ENCODE results near the gene TEK.

Gene TEK

DNA sequence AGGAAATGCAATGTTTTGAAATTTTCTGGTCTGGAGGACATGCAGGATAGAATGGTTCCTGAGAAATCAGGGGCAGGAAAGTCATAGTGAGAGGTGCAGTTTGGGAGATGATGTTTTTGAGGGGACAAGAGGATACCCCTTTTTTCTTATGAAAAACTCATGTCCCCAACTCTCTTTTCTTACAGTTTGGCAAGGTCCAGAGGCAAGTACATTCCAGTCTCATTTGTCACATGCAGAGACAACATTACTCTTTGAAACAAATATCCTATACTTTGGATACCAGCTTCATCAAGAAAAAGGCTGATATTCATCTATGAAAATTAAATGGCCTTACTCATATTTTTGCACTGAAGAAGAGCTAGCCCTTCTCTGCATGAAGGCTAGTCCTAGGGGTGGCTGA lies 139.7 kb downstream of the TEK start:
- no peak for DNase-seq

DNA sequence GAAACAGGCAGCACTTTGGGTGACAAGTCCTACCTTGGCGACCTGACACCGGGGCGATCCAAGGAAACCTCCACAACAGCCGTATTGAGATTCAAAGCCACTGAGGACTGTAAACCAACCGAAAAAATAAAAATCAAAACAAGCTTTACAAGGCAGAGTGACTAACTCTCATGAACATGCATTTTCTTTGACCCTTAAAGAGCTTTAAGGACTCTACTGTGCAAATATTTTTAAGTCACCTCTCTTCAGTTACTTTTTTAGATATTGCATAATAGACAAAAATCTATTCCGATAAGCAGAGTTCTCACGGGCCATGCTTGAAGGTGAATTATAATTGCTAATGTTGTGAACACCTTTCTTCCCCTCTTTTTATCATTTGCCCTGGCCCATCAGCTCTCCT lies 149.6 kb downstream of the TEK start:
- no peak for DNase-seq

DNA sequence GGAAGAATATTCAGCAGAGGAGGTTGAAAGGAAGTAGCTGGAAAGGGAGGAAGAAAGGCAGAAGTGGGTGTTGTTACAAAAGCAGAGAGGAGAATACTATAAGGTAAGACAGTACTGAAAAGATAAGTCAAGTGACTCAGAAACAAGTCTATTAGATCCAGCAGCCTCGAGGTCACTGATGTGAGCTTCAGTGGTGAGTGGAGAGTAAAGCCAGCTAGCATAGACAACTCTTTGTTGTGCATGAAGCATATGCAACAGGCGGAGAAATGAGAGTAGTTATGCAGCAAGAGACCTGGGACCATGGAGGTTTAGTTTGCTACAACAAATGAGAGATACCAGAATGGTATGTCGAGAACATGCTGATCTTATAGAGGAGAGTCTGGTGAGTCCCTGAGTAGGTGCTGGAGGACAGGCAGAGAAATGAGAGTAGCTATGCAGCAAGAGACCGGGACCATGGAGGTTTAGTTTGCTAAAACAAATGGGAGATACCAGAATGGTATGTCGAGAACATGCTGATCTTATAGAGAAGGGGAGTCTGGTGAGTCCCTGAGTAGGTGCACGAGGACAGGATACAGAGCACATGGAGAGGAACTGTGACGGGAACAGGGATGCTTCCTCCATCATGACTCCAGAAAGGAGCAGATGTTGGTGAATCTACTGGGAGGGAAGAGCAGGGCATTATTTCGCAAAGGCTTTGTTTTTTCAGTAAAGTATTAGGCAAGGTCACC lies 151.9 kb downstream of the TEK start:
- no peak for DNase-seq

DNA sequence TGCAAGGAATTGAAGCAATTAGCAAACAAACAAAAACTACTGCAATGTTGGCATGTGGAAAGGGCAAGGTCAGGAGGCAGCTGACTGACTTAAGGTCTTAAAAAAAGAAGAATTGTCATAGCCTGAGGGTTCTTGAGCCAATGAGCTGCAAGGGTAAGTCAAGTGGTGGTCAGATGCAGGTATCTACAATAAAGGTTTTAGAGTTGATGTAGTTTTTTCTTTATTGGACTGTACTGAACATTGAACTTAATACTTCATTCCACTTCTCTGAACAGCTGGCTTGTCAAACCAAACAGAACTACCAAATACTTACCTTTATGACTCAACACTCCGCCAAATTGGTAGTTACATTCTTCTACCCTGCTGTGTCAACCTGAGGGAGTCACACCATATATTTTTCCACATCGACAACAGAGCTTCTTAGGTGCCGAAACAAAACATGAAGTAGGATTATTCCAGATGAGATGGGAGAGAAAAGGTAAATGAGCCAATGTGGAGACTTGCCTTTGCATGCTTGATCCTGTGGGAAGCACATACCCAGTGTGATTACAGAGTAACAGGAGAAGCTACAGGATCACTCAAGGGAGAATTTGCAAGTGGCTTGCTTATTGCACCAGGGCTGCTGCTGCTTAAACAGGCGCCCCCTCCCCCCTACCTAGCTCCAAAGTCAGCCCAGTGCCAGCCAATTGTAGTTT lies 152.6 kb downstream of the TEK start:
- DNase-seq: no peak

DNA sequence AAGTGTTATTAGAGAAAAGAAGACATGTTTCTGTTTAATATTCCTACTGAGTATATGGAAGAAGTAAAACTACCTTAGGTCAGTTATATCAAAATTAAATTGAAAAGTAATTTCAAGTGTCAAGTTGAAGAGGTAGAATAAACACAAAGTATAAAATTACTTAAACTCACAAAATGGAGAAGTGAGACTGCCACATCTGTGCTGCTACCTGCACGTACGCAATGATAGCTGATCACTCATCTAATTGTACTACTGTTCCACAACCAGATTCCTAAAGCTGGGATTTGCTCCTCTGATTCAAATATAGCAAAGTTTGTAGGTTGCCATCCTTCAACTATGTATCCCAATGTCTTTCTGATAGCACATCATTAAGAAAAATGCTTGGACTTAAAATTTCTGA lies 163.1 kb downstream of the TEK start:
- DNase-seq: no peak

DNA sequence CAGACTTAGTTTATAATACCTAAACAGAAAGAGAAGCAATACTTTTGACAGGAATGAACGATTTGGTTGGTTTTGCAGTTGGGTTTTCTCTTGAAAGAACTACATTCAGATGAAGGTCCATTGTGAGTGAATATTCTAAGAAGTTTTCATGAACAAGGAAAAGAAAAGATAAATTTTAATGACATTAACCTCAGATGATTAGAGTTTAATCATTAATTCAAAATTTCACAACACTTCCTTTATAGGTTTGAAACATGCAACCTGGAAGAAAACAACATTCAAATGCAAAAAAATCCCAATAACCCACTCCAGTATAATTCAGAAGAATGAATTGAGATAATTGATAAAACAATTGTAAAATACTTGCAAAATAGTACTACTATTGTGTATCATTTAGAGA lies 164.2 kb downstream of the TEK start:
- no peak for DNase-seq

DNA sequence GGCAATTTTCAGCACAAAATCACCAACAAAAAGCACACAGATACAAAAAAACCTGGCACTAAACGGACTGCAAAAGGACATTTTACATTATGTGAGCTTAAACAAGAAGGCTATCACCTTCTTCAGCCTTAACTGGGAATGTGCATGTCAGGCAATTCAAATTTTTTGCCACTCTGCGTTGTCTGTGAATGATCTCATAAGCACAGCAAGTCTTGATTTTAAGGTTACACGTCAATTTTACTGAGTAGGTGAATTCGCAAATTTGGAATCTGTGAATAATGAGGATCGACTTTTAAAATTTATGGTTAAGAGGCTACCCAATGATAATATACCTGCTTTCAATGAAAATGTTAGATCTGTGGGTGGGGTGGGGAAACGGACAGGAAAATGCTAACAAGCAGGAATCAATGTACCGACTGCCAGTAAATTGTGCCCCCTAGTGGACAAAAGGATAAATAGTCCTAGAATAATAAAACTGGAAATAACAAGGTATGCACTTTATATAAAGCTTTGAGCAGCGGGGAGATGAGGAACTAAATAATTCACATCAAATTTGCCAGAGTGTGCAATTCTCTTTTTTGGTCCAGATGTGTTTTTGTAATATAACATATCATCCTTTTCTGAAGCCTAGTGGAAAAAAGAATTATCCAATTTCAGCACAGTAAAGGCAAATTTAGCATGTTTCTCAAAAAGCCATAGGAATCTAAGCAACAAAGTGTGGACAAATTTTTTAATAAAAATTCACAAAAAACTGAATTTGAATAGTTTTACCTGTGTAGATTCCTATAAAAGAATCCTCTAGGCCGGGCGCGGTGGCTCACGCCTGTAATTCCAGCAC lies 167.4 kb downstream of the TEK start:
- no peak for DNase-seq

DNA sequence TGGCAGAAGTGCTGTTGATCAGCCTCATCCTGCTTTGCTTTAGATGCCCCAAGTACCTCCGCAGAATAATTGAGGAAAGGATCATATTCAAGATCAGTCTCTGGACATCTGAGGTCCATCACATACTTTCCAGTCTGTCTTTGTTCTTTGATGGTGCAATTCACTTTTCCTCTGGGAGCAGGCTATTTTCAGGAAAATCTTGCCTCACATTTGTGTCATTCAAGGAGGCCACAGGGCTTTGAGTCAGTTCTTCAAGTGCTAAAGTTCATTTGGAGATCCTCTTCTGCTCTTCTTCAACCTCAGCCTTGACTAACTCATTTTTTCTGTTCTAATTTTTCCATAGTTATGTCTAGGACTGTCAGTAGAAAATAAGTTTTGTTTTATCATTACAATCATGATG lies 169.3 kb downstream of the TEK start:
- no peak for DNase-seq

DNA sequence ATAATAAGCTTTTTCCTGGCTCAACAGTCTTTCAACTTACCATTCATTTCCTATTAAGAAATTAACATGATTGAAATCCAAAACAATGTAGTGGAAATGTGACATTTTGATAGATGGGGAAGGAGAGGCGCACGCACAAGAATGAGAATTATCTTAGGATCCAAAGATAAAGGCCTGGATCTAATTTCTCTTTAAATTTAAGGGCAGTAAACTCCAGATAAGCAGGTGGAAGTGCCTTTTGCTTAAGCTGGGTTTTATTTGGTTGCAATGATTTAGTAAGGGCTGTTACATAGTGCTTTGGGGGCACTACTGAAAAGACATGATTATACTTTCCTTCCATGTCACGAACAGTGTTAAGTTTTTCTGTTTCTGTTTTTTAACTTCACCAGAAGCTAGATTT lies 170.6 kb downstream of the TEK start:
- DNase-seq: no peak

All from right hindlimb (tissue), 1 donor.